PC-3 (cell line): Measurements from ENCODE around the gene PIEZO1.

Experiments used
- EZH2 ChIP-seq: fragments of 300-600 bp; sonication (generic); IDR thresholded peaks from one replicate; pipeline ENCODE4 v1.6.1; 2017; ENCODE audit warnings: antibody characterized with exemption, mild to moderate bottlenecking, low read length; ENCODE audit not compliant: unreplicated experiment
- EZH2phosphoT487 ChIP-seq: fragments of 300-600 bp; sonication (generic); IDR thresholded peaks from 2 replicates; pipeline ENCODE4 v1.6.1; 2018; ENCODE audit warnings: mild to moderate bottlenecking, antibody characterized with exemption, low read length, borderline replicate concordance
- TF ChIP-seq, protein P1 (sequence below): fragments of 300-600 bp; sonication (generic); conservative IDR thresholded peaks from 2 replicates; pipeline ENCODE4 v1.5.1; 2017; ENCODE audit warnings: antibody characterized with exemption, low read depth, mild to moderate bottlenecking, low read length

DNA sequence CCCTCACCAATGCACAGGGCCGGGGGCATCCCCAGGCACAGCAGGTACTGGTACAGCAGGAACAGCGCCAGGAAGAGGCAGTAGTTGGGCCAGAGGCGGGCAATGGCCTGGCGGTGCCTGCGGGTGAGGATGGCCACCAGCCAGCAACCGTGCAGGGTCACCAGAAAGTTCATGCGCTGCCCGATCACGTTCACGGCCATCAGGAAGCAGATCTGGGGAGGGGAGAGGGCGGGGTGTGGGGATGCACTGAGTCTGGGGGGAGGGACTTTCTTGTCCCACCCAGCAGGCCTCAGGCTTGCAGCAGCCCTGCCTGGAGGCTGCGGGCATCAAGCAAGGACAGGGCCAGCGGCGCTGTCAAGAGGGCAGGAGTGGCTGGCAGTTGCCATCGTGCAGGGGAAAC is 53.3 kb downstream of the PIEZO1 start:
- TF ChIP-seq EZH2 (no peak), EZH2phosphoT487 (no peak)
- TF ChIP-seq, protein P1, sequence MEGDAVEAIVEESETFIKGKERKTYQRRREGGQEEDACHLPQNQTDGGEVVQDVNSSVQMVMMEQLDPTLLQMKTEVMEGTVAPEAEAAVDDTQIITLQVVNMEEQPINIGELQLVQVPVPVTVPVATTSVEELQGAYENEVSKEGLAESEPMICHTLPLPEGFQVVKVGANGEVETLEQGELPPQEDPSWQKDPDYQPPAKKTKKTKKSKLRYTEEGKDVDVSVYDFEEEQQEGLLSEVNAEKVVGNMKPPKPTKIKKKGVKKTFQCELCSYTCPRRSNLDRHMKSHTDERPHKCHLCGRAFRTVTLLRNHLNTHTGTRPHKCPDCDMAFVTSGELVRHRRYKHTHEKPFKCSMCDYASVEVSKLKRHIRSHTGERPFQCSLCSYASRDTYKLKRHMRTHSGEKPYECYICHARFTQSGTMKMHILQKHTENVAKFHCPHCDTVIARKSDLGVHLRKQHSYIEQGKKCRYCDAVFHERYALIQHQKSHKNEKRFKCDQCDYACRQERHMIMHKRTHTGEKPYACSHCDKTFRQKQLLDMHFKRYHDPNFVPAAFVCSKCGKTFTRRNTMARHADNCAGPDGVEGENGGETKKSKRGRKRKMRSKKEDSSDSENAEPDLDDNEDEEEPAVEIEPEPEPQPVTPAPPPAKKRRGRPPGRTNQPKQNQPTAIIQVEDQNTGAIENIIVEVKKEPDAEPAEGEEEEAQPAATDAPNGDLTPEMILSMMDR, result no peak
